ENCODE data around the gene AHRR. TPM values are rescaled to one million over a fixed set of nuclear protein-coding genes. Genes with fewer than 3 reads are reported as not detected.

Gene AHRR
- total RNA-seq, 2 donors from 2014 or later = 0.12 to 0.30 TPM

GRCh38 chr5:355958-356357, 34.4 kb downstream of the AHRR start:
- no peak for TF ChIP-seq CTCF (IDR thresholded peaks at IDR 0.05)
- no peaks in the 10 kb centered on the region for H3K27me3 ChIP-seq
- DNase-seq (ENCODE audit: low spot score) = no peak

GRCh38 chr5:359301-359897, 37.9 kb downstream of the AHRR start:
- TF ChIP-seq CTCF (IDR thresholded peaks at IDR 0.05) = no peak
- DNase-seq (ENCODE audit: low spot score) = peak; percentile 30
- no peaks in the 10 kb centered on the region for H3K27me3 ChIP-seq
- H3K4me3 ChIP-seq = no peak overlapping the region
- no peaks in the 10 kb centered on the region for H3K36me3 ChIP-seq
- H3K4me1 ChIP-seq = no peaks in the 10 kb centered on the region
- H3K27ac ChIP-seq = no peak overlapping the region
- peaks cover 0 to 4% of the 10 kb centered on the region in 2 donors for H3K9me3 ChIP-seq

More at GRCh38 chr5:355958-356357, 34.4 kb downstream of the AHRR start:
- no peaks in the 10 kb centered on the region for H3K36me3 ChIP-seq
- no peaks in the 10 kb centered on the region for H3K4me1 ChIP-seq
- no peaks in the 10 kb centered on the region for H3K9me3 ChIP-seq
- no peak overlapping the region for H3K4me3 ChIP-seq
- no peak overlapping the region for H3K27ac ChIP-seq

DNA sequence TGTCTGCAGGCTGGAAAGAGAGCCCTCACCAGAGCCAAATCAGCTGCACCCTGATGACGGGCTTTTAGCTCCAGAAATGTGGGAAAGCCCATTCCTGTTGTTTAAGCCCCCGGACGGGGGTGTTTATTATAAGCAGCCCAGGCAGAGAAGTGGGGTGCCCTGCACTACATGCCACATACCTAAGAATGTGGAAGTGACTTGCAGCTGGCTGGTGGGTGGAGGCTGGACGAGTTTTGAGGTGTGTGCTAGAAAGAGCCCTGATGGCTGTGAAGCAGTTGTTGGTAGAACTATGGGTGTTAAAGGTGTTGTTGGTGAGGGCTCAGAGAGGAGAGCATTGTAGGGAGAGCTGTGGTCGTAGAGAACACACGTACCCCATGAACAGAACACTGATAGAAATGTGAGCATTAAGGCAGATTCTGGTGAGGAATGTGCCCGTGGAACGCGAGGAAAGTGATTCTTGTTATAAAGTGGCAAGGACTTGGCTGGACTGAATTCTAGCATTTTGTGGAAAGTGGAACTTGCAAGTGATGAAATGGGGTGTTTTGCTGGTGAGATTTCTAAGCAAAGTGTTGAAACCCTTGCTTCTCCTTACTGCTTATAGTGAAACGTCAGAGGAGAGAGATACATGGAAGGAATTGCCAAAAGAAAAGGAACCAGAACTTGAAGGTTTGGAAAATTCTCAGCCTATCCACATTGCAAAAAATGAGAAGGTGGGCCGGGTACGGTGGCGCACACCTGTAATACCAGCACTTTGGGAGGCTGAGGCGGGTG, 38.9 kb downstream of the AHRR start:
- Histone ChIP-seq H3K4me3 (no peak overlapping the region), H3K36me3 (no peaks in the 10 kb centered on the region), H3K27me3 (no peaks in the 10 kb centered on the region), H3K27ac (no peak overlapping the region), H3K9me3 (peaks cover 0 to 14% of the 10 kb centered on the region in 2 donors), H3K4me1 (no peaks in the 10 kb centered on the region)
- TF ChIP-seq CTCF (IDR thresholded peaks at IDR 0.05) = no peak
- peak; percentile 50 for DNase-seq (ENCODE audit: low spot score)

DNA sequence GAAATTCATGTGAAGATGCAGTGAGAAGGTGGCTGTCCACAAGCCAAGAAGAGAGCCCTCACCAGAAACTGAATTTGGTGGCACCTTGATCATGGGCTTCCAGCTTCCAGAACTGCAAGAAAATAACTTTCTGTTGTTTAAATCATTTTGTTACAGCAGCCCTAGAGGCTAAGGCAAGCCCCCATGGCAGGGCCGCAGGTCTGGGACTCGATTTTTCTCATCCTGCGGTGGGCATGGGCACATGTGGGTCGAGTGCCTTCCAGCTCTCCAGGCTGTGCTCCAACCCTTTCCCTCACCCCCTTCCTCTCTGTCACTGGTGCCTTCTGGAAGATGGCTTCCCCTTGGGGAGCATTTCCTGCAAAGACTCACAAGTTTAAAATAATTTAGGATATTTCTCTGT, 40.7 kb downstream of the AHRR start:
- H3K9me3 ChIP-seq = peaks cover 0 to 26% of the 10 kb centered on the region in 2 donors
- H3K4me3 ChIP-seq = no peak overlapping the region
- no peak overlapping the region for H3K27ac ChIP-seq
- no peak for TF ChIP-seq CTCF (IDR thresholded peaks at IDR 0.05)
- no peaks in the 10 kb centered on the region for H3K36me3 ChIP-seq
- no peaks in the 10 kb centered on the region for H3K27me3 ChIP-seq
- DNase-seq (ENCODE audit: low spot score) = peak; percentile 13
- H3K4me1 ChIP-seq = no peaks in the 10 kb centered on the region

DNA sequence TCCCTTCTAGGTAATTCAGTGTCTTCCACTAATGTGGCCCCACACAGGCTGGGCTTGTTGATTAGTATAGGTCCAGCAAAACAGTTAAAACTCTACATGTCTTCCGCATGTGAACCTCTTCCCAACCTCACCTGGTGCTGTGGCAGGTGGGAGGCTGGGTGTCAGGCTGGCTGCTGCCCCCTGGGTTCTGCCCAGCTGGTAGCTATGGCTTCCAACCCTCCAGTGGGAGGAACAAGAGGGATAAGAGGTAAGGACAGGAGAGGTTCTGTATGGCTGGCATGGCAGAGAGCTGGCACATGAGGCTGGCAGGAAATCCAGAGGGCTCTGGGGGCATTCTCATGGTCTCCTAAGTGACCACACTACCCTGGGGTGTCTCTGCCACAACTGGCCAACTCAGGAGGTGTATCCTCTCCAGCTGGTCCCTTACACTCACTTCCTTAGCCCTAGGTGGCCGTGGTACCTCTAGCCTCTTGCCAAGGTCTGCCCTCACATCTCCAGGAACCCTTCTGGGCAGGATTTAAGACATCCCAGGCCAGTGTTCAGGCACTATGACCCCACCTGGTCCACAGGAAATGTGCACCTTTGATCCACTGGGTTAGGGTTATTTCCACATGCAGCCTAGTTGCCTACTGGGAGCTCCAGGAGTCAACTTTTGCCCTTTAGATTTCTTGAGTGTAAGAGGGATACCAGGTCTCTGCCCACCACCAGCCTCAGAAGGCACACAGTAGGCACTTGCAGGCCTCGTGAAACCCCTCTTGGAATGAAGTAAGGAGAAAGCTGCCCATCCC, 41.7 kb downstream of the AHRR start:
- H3K9me3 ChIP-seq = peaks cover 0 to 26% of the 10 kb centered on the region in 2 donors
- no peak overlapping the region for H3K4me3 ChIP-seq
- H3K27ac ChIP-seq = no peak overlapping the region
- peak; percentile 46 for DNase-seq (ENCODE audit: low spot score)
- no peak for TF ChIP-seq CTCF (IDR thresholded peaks at IDR 0.05)
- no peaks in the 10 kb centered on the region for H3K4me1 ChIP-seq
- no peaks in the 10 kb centered on the region for H3K27me3 ChIP-seq
- no peaks in the 10 kb centered on the region for H3K36me3 ChIP-seq
